Esophagus squamous epithelium (tissue), 5 donors: ENCODE measurements around the gene PQBP1. TPM values are rescaled to one million over a fixed set of nuclear protein-coding genes. Genes with fewer than 3 reads are reported as not detected.

ENCODE experiments used
- DNase-seq: peaks from one replicate; lab custom pipeline; 2025; lab: John Stamatoyannopoulos, UW
- H3K27ac ChIP-seq, 4 donors: fragments of 200-600 bp; sonication (generic); one replicate each; pipeline ENCODE4 v1.5.1; 2016 to 2019; ENCODE audit warnings: mild to moderate bottlenecking in 1 of 4
- H3K27me3 ChIP-seq, 4 donors: fragments of 200-600 bp; sonication (generic); 1 replicate in 3 of 4; 2 replicates in 1 of 4; pipeline versions ENCODE4 v1.5.1 to v1.6.0; 2017 to 2021; ENCODE audit warnings: antibody characterized with exemption in 1 of 4
- H3K36me3 ChIP-seq, 3 donors: fragments of 200-600 bp; sonication (generic); one replicate each; pipeline ENCODE4 v1.5.1; 2016 to 2019
- H3K4me1 ChIP-seq, 3 donors: fragments of 200-600 bp; sonication (generic); one replicate each; pipeline ENCODE4 v1.5.1; 2017 to 2019
- H3K4me3 ChIP-seq, 4 donors: fragments of 200-600 bp; sonication (generic); 1 replicate in 3 of 4; 2 replicates in 1 of 4; pipeline ENCODE4 v1.5.1; 2016 to 2019; ENCODE audit warnings: mild to moderate bottlenecking in 2 of 4, moderate library complexity in 1 of 4
- H3K9me3 ChIP-seq, 3 donors: fragments of 200-600 bp; sonication (generic); one replicate each; pipeline ENCODE4 v1.5.1; 2016 to 2019
- POLR2A ChIP-seq, 4 donors: fragments of 450-650 bp; IDR thresholded peaks; one replicate each; pipeline ENCODE4 v1.6.1; 2017; ENCODE audit warnings: antibody characterized with exemption in 4 of 4, mild to moderate bottlenecking in 4 of 4, moderate library complexity in 3 of 4
- WGBS, 2 donors: methylation state at CpG; one replicate each; pipeline ENCODE4 v1.1.5; 2018; 5-methylcytosine and 5-hydroxymethylcytosine counted together
- intact Hi-C: fragments of 100-400 bp; cut with DNase I; formaldehyde crosslinking; loops from one replicate; pipeline ENCODE4 v1.15.0; 2022
- total RNA-seq, 4 donors: library from RNA; depleted of rRNA; stranded (reverse); fragments of >200 nt; gene quantifications; one replicate each; pipeline ENCODE4 v1.1.0, GENCODE V29; 2016
- TF ChIP-seq, protein P1 (sequence below), 6 experiments: fragments of 450-650 bp in 4 of 6; fragments of 200-600 bp in 2 of 6; sonication (generic) in 2 of 6; IDR thresholded peaks; one replicate each; pipeline ENCODE4 v1.5.1; 2016 to 2019; ENCODE audit warnings: antibody characterized with exemption in 6 of 6, mild to moderate bottlenecking in 4 of 6, moderate library complexity in 4 of 6
- donor health status: DM: yes; HTN: yes; CAD: no.

The PQBP1 gene
- total RNA-seq, 4 donors from 2014 or later = 45.3 to 87.4 (median 53.0) TPM

DNA sequence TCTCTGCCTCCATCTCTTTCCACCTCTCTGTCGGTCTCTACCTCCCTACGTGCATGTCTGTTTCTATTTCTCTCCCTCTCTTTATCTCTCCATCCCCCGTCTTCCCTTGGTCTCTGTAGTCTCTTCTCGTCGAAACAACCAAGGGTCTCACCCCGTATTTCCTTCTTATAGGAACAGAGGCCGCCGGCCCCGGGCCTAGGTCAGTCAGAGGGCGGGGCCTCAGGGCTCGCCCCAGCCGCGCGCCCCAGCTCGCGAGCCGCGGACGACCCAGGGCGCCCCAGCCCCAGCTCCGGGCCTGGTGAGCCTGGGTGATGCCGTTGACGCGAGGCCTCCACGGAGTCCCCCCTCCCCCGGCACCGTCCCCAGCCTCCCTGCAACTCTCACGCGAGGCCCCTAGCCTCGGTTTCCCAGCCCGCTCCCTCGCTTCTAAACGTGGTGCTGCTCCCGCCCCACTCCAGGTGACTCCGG, 6.8 kb upstream of the PQBP1 start:
- intact Hi-C loops = no loop called here
- Histone ChIP-seq H3K27me3 (no peaks in the 10 kb centered on the region), H3K4me1 (peaks cover 0 to 23% (median 4%) of the 10 kb centered on the region in 3 donors), H3K27ac (peak overlapping the region; percentile 69 to 88 (median 80)), H3K9me3 (no peaks in the 10 kb centered on the region), H3K4me3 (peak overlapping the region; percentile 49 to 80 (median 59)), H3K36me3 (peaks cover 0 to 29% (median 0%) of the 10 kb centered on the region in 3 donors)
- DNase-seq = no peak
- TF ChIP-seq, protein P1, sequence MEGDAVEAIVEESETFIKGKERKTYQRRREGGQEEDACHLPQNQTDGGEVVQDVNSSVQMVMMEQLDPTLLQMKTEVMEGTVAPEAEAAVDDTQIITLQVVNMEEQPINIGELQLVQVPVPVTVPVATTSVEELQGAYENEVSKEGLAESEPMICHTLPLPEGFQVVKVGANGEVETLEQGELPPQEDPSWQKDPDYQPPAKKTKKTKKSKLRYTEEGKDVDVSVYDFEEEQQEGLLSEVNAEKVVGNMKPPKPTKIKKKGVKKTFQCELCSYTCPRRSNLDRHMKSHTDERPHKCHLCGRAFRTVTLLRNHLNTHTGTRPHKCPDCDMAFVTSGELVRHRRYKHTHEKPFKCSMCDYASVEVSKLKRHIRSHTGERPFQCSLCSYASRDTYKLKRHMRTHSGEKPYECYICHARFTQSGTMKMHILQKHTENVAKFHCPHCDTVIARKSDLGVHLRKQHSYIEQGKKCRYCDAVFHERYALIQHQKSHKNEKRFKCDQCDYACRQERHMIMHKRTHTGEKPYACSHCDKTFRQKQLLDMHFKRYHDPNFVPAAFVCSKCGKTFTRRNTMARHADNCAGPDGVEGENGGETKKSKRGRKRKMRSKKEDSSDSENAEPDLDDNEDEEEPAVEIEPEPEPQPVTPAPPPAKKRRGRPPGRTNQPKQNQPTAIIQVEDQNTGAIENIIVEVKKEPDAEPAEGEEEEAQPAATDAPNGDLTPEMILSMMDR (IDR thresholded peaks at IDR 0.05) = no peak
- no peak for TF ChIP-seq POLR2A (IDR thresholded peaks at IDR 0.05)
- 0 to 30% methylated on average over 5 to 8 of the region's 35 CpGs for WGBS, 2 donors

DNA sequence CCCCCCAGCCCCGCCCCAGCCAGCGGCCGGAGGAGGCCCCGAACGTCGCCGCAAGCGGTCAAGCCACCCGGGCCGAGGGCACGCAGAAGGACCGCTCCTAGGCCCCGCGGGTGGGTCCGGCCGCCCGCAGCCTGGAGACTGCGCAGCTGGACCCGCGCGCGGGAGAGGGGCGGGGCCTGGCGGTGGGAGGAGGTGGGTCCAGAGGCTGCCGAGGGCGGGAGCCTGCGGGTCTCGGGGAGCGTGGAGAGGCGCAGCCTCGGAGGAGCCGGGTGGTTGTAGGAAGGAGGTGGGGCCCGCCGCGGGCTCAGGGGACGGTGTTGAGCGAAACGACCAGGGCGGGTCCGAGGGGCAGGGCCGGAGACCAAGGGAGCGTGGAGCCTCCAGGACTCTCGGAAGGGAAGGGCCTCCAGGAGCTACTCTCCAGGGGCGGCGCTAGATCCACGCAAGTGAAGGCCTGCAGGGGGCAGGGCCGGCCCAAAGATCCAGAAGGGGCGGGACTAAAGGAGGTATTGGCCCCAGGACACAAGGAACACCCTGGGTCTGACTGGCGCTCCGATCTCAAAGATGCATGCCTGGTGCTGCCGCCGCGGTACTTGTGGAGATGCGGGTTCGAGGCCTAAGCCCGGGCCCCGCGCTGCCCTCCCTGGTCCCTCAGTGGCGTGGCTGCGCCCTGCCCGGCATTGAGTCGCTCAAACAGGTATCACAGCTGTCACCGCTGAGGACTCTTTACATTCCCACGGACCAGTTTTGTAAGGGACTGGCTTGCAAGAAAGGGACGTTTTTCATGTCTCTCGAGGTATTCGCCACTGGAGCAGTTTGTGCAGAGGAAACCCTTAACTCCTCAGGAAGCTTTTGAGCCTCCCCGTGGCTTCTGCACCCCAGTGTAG, 6.1 kb upstream of the PQBP1 start:
- H3K9me3 ChIP-seq = no peaks in the 10 kb centered on the region
- H3K27me3 ChIP-seq = no peaks in the 10 kb centered on the region
- TF ChIP-seq, protein P1 (IDR thresholded peaks at IDR 0.05) = peak; percentile 31 to 62 (median 46)
- peak in 1 of 4 donors; percentile 52 for TF ChIP-seq POLR2A (IDR thresholded peaks at IDR 0.05)
- DNase-seq = peak; percentile 45
- H3K4me3 ChIP-seq = peak overlapping the region; percentile 49 to 80 (median 59)
- WGBS, 2 donors = 0 to 49% methylated on average over 8 to 25 of the region's 68 CpGs
- H3K27ac ChIP-seq = peak overlapping the region; percentile 69 to 88 (median 80)
- H3K4me1 ChIP-seq = peaks cover 4 to 29% (median 6%) of the 10 kb centered on the region in 3 donors
- H3K36me3 ChIP-seq = peaks cover 0 to 29% (median 0%) of the 10 kb centered on the region in 3 donors
- intact Hi-C loops = no loop called here

DNA sequence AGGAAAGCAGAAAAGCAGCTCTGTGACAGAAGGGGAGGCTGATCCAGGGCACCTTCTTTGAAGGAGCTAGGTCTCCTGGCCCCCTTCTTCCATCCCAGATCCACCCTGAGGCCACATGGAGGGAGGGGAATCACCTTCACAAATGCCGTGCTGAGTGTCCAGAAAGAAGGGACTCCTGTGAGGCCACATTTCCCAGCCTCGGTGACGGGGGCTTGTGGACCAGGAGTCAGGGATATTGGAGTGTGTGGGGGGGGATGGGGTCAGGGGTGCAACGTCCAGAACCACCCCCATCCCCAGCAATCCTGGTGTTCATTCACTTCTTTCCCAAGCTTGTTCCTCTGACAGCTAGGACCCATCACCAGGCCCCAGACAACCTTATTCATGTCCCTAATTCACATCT, 4.8 kb upstream of the PQBP1 start:
- Histone ChIP-seq H3K36me3 (peaks cover 0 to 29% (median 0%) of the 10 kb centered on the region in 3 donors), H3K27ac (no peak overlapping the region), H3K27me3 (no peaks in the 10 kb centered on the region), H3K9me3 (no peaks in the 10 kb centered on the region), H3K4me1 (peaks cover 4 to 32% (median 7%) of the 10 kb centered on the region in 3 donors), H3K4me3 (no peak overlapping the region)
- intact Hi-C loops = no loop called here
- TF ChIP-seq POLR2A (IDR thresholded peaks at IDR 0.05) = no peak
- TF ChIP-seq, protein P1 (IDR thresholded peaks at IDR 0.05) = no peak
- WGBS, 2 donors = 70% methylated on average over 2 of the region's 4 CpGs; no CpG with 5 or more reads in 1 of the 2 donors
- no peak for DNase-seq

DNA sequence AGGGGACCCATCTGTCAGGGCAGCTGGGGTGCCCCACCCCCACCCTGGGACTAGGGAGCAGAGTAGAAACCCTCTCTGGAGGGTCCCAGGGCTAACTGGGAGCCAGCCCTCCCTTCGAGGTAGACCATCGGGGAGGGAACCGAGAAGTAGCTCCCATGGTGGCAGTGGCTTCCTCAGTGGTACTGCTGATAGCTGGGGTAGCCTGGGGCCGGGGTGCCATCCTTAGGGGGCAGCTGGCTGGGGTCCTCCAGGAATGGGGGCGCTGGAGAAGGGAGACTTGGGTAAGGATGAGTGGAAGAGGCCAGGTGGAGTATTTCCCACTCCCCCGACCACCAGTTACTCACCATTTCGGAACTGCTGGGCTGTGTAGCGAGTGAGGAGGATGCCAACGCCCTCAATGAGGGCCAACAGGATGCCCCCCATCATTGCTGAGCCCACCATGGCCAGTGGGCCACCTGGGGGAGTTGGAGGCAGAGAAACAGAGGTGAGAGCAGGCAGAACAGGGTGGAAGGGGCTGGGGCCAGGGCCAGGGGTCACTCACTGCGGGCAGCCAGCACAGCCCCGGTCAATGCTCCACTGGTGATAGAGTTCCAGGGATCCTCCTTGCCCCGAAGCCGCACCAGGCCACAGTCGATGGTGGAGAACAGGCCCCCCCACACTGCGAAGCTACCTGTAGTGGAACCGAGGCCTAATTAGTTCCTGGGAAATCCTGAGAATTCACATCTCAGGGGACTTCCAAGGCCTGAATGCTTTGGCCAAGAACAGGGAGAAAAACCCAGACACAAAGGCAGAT, 4.0 kb upstream of the PQBP1 start:
- 82 to 100% methylated on average over 2 to 8 of the region's 16 CpGs for WGBS, 2 donors
- no peaks in the 10 kb centered on the region for H3K9me3 ChIP-seq
- no peak overlapping the region for H3K4me3 ChIP-seq
- H3K27ac ChIP-seq = no peak overlapping the region
- H3K36me3 ChIP-seq = peaks cover 0 to 29% (median 0%) of the 10 kb centered on the region in 3 donors
- H3K27me3 ChIP-seq = no peaks in the 10 kb centered on the region
- intact Hi-C loops = no loop called here
- H3K4me1 ChIP-seq = peaks cover 4 to 38% (median 7%) of the 10 kb centered on the region in 3 donors
- TF ChIP-seq, protein P1 (IDR thresholded peaks at IDR 0.05) = no peak
- no peak for TF ChIP-seq POLR2A (IDR thresholded peaks at IDR 0.05)
- DNase-seq = no peak
